Loucy (cell line): ENCODE results near the gene PTPRN2.

ENCODE experiments used
- CTCF ChIP-seq: fragments of 200-600 bp; sonication (generic); conservative IDR thresholded peaks from 2 replicates; pipeline ENCODE4 v1.5.1; 2014; ENCODE audit warnings: mild to moderate bottlenecking, antibody characterized with exemption, low read length
- EZH2phosphoT487 ChIP-seq: fragments of 200-600 bp; IDR thresholded peaks from 2 replicates; pipeline ENCODE4 v1.6.1; 2018; ENCODE audit warnings: antibody characterized with exemption, mild to moderate bottlenecking, moderate library complexity, borderline replicate concordance

GRCh38 chr7:157694376-157694665 lies 893.3 kb downstream of the PTPRN2 start:
- no peak for TF ChIP-seq CTCF
- TF ChIP-seq EZH2phosphoT487: no peak
